Measurements from ENCODE around the gene FNBP1L.

DNA sequence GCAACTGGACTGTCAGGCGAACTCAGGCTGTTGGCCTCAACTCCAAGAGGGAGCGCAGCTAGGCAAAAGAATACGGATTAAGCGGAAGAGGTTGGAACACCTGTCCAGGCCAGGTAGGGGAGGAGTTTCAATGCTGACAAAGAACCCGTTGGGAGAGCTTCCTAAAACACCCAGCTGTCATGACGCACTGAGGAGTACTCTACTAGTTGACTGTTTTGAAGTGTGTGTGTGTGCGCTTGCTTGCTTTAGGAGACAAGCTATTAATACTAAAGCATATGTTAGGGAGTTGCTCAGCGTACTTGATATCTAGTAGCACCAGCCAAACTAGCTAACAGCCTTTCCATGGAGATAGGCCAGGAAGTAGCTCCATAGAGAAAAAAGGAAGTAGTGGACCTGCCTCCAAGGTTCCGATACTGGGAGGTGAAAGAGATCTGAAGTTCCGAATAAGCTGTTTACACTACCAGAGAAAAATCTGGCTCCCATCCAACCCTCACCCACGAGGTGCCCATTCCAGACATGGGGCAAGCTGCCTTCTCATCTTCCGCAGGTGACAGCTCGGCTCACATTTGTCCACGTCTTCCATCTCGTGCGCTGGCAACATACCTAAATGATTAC lies 974 bp upstream of the FNBP1L start:
- TF ChIP-seq, protein P1, sequence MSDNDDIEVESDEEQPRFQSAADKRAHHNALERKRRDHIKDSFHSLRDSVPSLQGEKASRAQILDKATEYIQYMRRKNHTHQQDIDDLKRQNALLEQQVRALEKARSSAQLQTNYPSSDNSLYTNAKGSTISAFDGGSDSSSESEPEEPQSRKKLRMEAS (IDR thresholded peaks at IDR 0.05; ENCODE audit: low read depth): no peak
- TF ChIP-seq, protein P2, sequence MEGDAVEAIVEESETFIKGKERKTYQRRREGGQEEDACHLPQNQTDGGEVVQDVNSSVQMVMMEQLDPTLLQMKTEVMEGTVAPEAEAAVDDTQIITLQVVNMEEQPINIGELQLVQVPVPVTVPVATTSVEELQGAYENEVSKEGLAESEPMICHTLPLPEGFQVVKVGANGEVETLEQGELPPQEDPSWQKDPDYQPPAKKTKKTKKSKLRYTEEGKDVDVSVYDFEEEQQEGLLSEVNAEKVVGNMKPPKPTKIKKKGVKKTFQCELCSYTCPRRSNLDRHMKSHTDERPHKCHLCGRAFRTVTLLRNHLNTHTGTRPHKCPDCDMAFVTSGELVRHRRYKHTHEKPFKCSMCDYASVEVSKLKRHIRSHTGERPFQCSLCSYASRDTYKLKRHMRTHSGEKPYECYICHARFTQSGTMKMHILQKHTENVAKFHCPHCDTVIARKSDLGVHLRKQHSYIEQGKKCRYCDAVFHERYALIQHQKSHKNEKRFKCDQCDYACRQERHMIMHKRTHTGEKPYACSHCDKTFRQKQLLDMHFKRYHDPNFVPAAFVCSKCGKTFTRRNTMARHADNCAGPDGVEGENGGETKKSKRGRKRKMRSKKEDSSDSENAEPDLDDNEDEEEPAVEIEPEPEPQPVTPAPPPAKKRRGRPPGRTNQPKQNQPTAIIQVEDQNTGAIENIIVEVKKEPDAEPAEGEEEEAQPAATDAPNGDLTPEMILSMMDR (IDR thresholded peaks at IDR 0.05): no peak
- no peak for TF ChIP-seq TAF1 (IDR thresholded peaks at IDR 0.05; ENCODE audit: borderline replicate concordance, low read depth, low read length)
- no peak for TF ChIP-seq EZH2phosphoT487 (IDR thresholded peaks at IDR 0.05; ENCODE audit: borderline replicate concordance, low read depth)
- no peak for TF ChIP-seq RFX5 (IDR thresholded peaks at IDR 0.05; ENCODE audit: low read length)
- TF ChIP-seq EP300 (IDR thresholded peaks at IDR 0.05; ENCODE audit: borderline replicate concordance in 1 of 2, low read depth in 1 of 2, low read length in 1 of 2): no peak
- no peak for TF ChIP-seq POLR2AphosphoS5 (IDR thresholded peaks at IDR 0.05; ENCODE audit: low read depth, low read length)
- TF ChIP-seq SIN3A (IDR thresholded peaks at IDR 0.05; ENCODE audit: borderline replicate concordance, low read depth, low read length): no peak

Data from SK-N-SH (cell line).